HEK293T (cell line): ENCODE data around the gene HCRT.

Experiments
- CTBP1 ChIP-seq: fragments of 450-650 bp; IDR thresholded peaks from 2 replicates; pipeline ENCODE4 v1.6.1; 2016; ENCODE audit warnings: borderline replicate concordance
- FOXK2 ChIP-seq: fragments of 450-650 bp; IDR thresholded peaks from 2 replicates; pipeline ENCODE4 v1.6.1; 2016; ENCODE audit warnings: mild to moderate bottlenecking
- FOXM1 ChIP-seq: fragments of 450-650 bp; IDR thresholded peaks from 2 replicates; pipeline ENCODE4 v1.6.1; 2017; ENCODE audit warnings: mild to moderate bottlenecking, borderline replicate concordance
- NFRKB ChIP-seq: fragments of 450-650 bp; IDR thresholded peaks from 2 replicates; pipeline ENCODE4 v1.6.1; 2016; ENCODE audit warnings: mild to moderate bottlenecking, moderate library complexity
- PKNOX1 ChIP-seq: fragments of 450-650 bp; IDR thresholded peaks from 2 replicates; pipeline ENCODE4 v1.6.1; 2016
- SP1 ChIP-seq: fragments of 450-650 bp; IDR thresholded peaks from 2 replicates; pipeline ENCODE4 v1.6.1; 2017
- SUZ12 ChIP-seq: fragments of 450-650 bp; IDR thresholded peaks from 2 replicates; pipeline ENCODE4 v1.6.1; 2016; ENCODE audit warnings: mild to moderate bottlenecking
- TARDBP ChIP-seq: fragments of 450-650 bp; IDR thresholded peaks from 2 replicates; pipeline ENCODE4 v1.6.1; 2016

DNA sequence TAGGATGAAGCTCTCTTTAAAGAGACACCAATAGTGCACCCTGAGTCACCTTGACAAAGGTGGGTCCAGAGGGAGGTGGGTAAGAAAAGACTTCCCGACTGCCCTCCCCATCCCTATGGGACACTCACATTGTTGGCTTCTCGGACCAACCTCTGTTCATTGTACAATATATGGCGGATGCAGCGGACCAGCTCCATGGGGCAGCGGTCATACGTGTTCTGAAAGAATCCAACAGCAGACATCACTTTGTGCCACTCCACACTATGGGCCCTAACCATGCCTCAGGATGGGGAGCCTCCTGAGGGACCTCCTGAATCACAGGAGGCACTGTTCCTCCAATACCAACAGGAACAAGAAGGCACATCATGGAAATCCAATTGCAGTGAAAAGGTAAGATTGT, 39.4 kb upstream of the HCRT start:
- TF ChIP-seq FOXK2 (no peak), TARDBP (no peak), PKNOX1 (no peak), FOXM1 (no peak), CTBP1 (no peak), SP1 (no peak), NFRKB (no peak), SUZ12 (no peak)
